HG02973 (cell line): Measurements from ENCODE around the gene XYLB.
"Not testable (repeated sequence)": the region's sequence is repeated elsewhere in the genome, so short reads cannot be mapped to it uniquely, and the experiment has no call there.

ENCODE experiments used
- ATAC-seq: cut with Tn5 transposase; IDR thresholded peaks from one replicate; pipeline ENCODE4 v1.9.1; 2021; ENCODE audit warnings: moderate library complexity; ENCODE audit not compliant: unreplicated experiment

Gene XYLB

GRCh38 chr3:38386992-38387750, 40.6 kb downstream of the XYLB start:
- no peak for ATAC-seq

GRCh38 chr3:38387862-38388261, 41.3 kb downstream of the XYLB start:
- ATAC-seq = no peak

- ATAC-seq = no peak
Observed at GRCh38 chr3:38392604-38393163, 46.1 kb downstream of the XYLB start.

GRCh38 chr3:38396239-38396638, 49.7 kb downstream of the XYLB start:
- ATAC-seq = no peak

GRCh38 chr3:38396861-38397260, 50.3 kb downstream of the XYLB start:
- no peak for ATAC-seq

- ATAC-seq = no peak
Observed at GRCh38 chr3:38397320-38397719, 50.7 kb downstream of the XYLB start.

- ATAC-seq = no peak
Observed at GRCh38 chr3:38401246-38401962, 54.8 kb downstream of the XYLB start.

- ATAC-seq = no peak
Observed at GRCh38 chr3:38404286-38404685, 57.7 kb downstream of the XYLB start.

GRCh38 chr3:38411591-38411990, 65.0 kb downstream of the XYLB start:
- ATAC-seq = no peak

- not testable (repeated sequence) for ATAC-seq
Observed at GRCh38 chr3:38420758-38421157, 74.2 kb downstream of the XYLB start.

GRCh38 chr3:38421679-38422336, 75.2 kb downstream of the XYLB start:
- no peak for ATAC-seq

- not testable (repeated sequence) for ATAC-seq
Observed at GRCh38 chr3:38426798-38427426, 80.3 kb downstream of the XYLB start.

GRCh38 chr3:38432871-38433658, 86.5 kb downstream of the XYLB start:
- not testable (repeated sequence) for ATAC-seq

GRCh38 chr3:38433661-38434060, 87.1 kb downstream of the XYLB start:
- not testable (repeated sequence) for ATAC-seq

GRCh38 chr3:38438436-38439069, 92.0 kb downstream of the XYLB start:
- not testable (repeated sequence) for ATAC-seq

- ATAC-seq = not testable (repeated sequence)
Observed at GRCh38 chr3:38443205-38443604, 96.6 kb downstream of the XYLB start.

GRCh38 chr3:38446085-38446686, 99.6 kb downstream of the XYLB start:
- ATAC-seq = no peak

- no peak for ATAC-seq
Observed at GRCh38 chr3:38446812-38447211, 100.2 kb downstream of the XYLB start.

- ATAC-seq = no peak
Observed at GRCh38 chr3:38450853-38451252, 104.3 kb downstream of the XYLB start.
